AG09319 (cell line): Measurements from ENCODE around the gene APRT.

ENCODE experiments used
- DNase-seq: peaks from one replicate; pipeline ENCODE4 v3.0.0-alpha.2; 2010; ENCODE audit warnings: low read depth; ENCODE audit errors: extremely low read depth
- TF ChIP-seq, protein P1 (sequence below): IDR thresholded peaks from 2 replicates; pipeline ENCODE4 v1.5.1; 2011; ENCODE audit warnings: low read depth, mild to moderate bottlenecking, inconsistent platforms, low read length, moderate library complexity

Gene APRT

DNA sequence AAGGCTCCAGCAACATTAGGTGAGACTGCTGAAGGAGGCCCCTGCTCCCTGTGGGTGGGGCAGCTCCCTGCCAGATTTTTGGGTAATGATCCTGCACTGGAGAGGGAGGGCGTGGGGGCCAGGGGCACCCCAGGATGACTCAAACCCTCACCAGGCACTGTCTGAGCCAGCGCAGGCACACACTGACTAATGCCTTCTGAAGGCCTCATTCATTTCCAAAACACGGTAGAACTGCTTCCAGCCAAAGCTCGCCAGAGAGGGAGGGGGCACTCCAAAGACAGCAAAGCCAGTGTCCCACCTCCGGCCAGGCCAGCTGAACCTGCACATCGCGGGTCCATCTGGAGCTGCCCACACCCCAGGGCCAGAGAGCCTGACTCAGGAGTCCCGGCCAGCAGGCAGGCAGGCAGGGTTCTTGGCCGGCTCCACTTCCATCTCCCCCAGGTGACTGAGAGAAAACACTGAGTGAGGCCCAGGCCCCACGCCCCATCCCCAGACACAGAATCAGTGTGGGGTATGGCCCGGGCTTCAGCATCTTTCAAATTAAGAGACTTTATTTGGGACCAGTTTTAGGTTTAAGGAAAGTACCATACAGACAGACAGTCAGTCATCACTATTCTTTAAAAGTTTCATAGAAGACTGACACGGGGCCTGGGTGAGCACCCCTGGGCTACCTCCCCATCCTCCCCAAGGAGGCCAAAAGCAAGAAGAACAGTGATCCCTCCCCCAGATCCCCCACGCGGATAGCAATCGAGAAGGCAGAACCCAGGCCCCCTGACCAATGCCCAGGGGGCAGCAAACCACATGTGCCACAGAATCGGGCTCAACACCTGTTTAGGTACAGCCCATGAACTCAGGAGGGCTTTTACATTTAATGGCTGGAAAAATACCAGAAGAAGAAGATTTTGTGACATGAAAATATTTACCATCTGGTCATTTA is 29.0 kb downstream of the APRT start:
- TF ChIP-seq, protein P1, sequence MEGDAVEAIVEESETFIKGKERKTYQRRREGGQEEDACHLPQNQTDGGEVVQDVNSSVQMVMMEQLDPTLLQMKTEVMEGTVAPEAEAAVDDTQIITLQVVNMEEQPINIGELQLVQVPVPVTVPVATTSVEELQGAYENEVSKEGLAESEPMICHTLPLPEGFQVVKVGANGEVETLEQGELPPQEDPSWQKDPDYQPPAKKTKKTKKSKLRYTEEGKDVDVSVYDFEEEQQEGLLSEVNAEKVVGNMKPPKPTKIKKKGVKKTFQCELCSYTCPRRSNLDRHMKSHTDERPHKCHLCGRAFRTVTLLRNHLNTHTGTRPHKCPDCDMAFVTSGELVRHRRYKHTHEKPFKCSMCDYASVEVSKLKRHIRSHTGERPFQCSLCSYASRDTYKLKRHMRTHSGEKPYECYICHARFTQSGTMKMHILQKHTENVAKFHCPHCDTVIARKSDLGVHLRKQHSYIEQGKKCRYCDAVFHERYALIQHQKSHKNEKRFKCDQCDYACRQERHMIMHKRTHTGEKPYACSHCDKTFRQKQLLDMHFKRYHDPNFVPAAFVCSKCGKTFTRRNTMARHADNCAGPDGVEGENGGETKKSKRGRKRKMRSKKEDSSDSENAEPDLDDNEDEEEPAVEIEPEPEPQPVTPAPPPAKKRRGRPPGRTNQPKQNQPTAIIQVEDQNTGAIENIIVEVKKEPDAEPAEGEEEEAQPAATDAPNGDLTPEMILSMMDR, result no peak
- no peak for DNase-seq

DNA sequence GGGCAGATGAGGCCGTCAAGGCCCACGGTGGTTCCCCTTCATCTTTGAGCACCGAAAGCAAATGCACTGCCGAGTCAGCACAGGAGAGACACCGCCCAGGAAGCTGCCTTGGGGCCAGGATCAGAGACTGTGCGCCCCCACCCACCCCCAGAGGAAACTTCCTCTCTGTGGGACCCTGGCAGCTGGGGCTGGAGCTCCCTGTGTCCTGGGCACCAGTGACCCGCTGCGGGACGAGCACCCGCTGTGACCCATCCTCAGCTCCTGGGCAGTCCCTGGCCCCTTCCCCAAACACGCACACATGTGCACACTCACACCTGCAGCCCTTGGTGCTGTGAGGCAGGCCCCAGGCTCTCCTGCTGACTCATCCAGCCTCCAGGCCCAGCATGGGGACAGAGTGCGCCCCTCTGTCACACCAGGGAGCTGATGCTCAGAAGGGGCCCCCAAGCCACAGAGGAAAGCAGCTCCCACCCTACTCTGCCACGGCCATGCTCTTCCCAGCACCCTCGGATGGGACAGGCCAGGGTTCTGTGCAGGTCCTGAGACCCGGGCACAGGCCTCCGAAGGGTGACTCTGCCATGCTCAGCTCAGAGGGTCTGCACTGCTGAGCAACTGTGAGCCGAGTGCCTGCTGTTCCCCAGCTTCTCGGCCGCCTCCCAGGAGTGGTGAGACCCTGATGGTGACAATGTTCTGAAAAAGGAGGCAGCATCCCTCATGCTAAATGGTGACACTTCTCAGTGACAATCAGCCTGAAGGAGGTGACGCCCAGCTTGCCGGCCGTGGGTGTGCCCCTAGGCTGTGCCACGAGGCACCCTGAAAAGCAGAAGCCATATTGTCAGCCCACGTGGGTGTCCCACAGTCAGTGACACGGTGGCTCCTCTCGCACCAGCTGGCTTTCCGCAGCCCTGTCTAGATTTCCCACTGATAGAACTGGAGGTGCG is 30.3 kb downstream of the APRT start:
- TF ChIP-seq, protein P1, result no peak
- no peak for DNase-seq

DNA sequence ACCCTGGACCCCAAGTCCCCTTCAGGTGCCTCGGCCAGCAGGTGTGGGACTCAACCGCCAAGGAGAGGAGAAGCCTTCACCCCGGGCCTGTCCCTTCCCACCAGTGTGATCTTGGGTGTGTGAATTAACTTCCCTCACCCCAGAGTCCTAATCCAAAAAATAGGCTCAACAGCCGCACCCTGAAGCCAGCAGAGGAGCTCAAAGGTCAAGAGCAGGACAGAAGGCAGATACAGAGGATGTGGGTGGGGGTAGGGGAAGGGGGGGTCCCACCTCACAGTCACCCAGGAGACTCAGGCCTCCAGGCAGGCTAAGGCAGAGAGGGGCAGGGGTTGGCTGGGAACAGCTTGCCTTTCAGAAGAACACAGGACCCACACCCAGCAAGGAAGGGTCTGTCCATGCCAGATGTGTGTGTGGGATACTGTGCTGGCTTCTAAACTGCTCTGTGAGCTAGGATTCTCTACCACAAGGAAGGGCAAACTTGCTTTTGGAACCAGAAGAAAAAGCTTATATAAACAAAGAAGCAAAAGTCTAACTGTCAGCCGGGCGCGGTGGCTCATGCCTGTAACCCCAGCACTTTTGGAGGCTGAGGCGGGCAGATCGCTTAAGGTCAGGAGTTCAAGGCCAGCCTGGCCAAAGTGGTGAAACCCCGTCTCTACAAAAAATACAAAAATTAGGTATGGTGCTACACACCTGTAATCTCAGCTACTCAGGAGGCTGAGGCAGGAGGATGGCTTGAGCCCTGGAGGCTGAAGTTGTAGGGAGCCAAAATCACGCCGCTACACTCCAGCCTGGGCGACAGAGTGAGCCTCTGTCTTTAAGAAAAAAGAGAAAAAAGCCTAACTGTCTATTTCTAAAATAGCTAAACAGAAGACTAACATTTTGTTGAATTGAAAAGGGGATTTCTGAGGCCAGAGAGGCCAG is 31.3 kb downstream of the APRT start:
- TF ChIP-seq, protein P1, result no peak
- no peak for DNase-seq

DNA sequence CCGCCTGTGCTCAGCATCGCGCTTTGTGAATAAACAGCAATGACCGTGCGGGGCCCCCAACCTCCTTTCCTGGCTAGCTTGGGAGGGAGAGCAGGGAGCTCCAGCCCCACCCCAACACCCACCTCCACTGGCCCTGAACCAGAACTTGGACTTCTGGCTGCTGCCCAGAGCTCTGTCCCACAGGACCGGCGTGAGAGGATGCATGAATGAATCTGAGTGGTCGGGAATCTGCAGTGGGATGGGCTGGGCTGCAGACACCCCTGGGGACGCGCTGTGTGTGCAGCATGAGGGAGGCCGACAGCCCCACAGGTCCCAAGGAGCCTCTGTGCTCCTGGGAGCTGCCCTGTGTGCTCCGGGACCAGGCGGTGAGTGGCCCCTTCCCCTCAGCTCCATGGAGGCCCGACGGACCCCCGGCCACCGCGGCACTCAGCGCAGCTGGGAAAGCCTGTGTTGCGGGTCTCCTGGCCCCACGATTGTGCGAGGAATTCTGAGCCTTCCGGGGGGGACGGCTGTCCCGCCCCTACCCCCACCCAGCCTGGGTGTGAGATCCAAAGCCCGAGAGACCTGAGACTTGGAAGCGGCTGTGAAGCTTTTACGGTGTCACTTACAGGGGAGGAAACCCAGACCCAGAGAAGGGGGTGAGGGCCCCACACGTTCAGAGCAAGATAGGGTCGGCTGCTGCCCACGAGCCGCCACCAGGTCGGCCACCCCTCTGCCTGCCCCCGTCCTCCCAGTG is 32.2 kb downstream of the APRT start:
- TF ChIP-seq, protein P1, result no peak
- DNase-seq, result no peak

DNA sequence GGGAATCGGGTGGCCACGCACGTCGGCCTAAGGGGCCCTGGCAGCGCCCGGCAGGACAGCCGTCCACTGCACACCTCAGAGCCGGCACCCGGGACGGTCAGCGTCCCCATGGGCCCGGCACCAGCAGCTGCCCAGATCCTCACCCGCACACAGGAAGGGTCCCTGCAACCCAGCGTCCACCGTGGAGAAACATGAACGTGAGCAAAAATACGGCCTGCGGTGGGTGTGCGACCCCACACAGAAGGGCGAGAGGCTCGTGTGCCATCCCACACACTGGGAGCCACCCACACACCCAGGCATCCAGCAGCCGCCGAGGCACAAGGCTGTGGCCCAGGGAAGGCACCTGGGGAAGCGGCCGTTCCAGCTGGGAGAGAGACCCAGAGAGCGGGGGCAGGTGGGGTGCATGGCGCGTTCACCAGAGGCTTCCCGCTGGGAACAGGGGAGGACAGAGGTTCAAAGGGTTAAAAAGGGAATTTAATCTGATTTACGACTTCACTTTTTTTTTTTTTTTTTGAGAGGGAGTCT is 33.1 kb downstream of the APRT start:
- DNase-seq, result no peak
- TF ChIP-seq, protein P1, result no peak

DNA sequence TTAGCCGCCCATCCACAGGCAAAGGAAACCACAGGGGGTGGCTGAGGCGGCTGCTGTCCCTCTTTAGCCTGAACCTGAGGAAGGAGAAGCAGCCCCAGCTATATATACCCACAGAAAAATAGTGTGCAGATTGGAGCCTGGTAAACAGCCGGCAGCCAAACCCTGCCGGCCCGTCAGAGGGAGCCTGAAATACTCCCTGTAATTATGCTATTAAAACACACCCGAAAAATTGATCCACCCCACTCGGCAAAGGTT is 33.5 kb downstream of the APRT start:
- no peak for DNase-seq
- TF ChIP-seq, protein P1, result no peak
